Amygdala (tissue), 56 donors: Measurements from ENCODE around the gene SETBP1.

ENCODE experiments used
- DNase-seq, 56 donors: peaks; one replicate each; lab custom pipeline; 2025; lab: John Stamatoyannopoulos, UW

The SETBP1 gene

GRCh38 chr18:44835703-44836102, 155.0 kb downstream of the SETBP1 start:
- peak in 26 of 56 donors; percentile 3 to 65 (median 11) for DNase-seq

DNA sequence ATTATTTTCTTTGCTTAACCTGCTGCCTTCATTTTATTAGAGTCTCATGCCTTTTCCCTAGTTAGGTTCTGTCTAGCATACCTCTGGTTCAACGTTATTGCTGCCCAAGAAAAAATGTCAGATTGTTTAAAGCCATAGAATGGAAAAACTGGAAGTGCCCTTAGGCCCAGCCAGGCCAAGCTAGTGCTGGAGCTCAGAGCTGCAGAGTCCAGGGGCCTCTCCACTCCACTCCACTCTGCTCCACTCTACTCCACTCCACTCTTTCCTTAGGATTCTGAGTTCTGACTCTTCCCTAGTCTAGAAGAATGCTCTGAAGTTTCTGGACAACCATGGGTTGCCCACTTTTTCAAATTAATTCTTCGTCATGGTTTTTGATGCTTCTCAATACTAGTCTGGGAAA, 155.6 kb downstream of the SETBP1 start:
- DNase-seq: no peak

- DNase-seq: no peak
These were observed 156.9 kb downstream of the SETBP1 start for GRCh38 chr18:44837482-44838180.

DNA sequence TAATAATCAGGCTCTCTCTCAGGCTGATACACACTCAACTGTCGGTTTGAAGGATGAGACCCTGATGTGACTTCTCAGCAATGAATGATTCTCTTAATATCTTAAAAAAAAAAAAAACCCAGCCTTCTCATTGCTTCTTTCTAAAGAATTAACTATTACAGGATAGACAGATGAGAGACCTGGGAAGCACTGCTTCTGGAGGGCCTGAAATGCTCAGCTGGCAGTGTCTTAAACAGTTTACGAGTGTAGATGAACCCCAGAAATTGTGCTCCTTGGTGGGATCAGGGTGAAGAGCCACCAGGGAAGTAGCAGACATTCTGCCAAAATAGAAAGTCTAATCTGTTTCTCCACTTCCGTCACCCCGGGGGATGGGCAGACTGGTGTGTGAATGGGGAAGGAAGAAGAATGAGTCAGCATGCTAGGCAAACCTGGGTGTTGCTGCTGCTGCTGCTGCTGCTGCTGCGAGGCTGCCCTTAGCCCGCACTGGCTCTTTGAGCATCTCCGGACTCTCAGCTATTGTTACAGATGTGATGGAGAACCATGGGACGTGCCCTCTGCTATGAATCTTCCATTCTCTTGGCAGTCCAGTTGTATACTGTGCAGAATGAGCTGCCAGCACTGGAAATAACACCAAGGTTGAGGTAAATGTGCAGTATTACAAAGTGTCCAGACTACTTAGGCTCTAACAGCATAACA, 158.4 kb downstream of the SETBP1 start:
- DNase-seq: peak in 36 of 56 donors; percentile 4 to 64 (median 17)

GRCh38 chr18:44840058-44840790, 159.5 kb downstream of the SETBP1 start:
- no peak for DNase-seq

GRCh38 chr18:44841221-44841620, 160.5 kb downstream of the SETBP1 start:
- no peak for DNase-seq

DNA sequence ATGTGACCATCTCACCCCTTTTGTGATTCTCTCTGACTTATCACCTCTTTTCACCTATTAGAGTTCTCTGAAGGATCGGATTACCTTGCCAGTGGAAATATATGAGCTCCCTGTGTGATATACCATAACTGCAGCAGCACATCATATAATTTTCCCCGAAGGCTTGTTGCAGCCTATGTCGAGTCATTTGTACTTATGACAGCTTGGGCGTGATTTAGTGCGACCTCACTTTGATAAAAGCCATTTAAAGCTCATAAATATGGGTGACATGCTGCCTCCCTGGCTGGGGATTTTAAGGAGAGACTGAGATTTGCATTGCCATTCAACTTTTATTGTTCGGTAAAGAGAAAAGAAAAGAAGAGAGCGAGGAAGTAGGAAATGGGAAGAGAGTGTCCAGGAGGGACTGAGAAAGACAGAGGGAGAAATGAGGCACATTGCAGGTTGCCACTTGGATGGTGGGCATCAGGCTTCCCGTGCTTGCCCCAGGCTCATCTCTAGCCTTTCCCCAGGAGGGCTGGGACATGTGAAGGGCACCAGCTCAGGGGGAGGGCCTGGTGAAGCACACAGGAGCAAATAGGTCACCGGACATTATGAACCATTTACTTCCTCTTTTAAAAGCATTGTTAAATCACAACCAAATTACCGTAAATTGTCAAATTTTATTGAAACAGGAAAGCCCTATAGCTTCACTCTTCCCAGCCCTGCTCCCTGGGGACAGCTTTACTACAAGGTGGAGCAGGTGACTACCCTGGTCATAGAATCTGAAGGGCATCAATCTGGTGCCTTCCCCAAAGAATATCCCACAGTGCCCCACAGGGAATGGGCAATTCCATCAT, 161.3 kb downstream of the SETBP1 start:
- DNase-seq: no peak

DNA sequence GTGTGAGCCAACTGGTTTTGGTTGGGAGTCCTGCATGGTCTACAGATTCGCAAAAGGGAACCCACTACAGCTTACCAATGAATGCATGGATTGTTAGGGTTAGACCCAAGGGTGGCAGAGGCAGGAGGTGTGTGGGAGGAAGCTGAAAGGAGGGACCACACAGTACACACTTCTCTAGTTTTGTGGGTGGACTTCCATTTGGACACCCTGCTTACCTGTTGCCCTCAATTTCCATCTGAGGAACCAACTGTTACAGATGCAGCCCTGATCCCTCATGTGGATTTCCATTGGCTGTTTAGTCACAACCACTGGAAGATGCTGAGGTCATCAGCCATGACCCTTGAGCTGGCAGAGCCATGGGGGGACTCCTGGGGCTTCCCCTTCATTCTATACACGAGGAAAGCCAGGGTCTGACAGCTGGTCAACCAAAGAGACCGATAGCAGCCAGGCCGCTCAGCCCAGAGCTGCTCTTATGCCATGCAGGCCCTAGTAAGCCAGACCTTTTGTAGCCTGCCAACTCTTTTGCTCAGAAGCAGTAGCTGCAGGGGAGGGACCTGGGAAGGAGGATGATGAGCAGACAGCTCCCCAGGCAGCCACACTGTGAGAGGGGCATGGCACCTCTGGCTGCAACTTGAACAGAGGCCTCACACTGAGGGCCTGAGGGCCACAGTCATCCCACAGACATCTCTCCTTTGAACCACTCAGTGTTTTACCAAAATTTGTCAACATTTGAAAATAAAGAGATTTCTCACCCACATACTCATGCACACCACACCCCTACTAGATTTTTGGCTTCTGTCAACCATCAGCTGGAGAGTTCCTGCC, 162.1 kb downstream of the SETBP1 start:
- DNase-seq: no peak

GRCh38 chr18:44844486-44844885, 163.8 kb downstream of the SETBP1 start:
- no peak for DNase-seq

- no peak for DNase-seq
These were observed 165.8 kb downstream of the SETBP1 start for GRCh38 chr18:44846450-44846849.

DNA sequence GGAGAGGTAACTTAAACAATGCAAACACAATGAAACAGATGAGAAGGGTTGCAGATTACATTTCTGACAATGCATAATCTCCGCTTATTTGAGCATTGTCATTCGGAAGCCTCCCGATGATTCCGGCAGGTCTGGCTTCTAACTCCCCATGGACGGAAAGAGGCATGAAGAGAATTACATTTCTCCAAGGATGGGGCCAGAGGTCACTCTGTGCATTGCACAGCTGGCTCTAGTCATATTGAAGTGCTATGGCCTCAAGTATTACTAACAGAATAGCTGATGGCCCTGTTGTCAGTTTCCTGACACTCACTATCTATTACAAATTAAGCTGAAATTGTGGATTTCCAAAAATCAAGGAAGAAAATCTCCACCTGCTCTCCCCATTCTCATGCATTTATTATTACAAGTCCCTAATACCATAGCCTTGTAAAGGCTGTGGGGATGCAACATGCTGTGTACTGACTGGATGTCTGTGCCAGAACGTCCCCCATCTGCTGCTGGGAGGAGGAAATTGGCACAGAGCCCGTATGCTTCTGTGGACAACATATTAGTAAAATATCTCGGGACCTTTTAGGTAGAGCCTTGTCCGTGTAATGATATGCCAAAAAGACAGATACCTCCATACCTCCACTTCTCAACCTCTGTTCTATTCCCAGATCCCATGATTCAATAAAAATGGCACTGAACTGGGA, 168.1 kb downstream of the SETBP1 start:
- DNase-seq: no peak

DNA sequence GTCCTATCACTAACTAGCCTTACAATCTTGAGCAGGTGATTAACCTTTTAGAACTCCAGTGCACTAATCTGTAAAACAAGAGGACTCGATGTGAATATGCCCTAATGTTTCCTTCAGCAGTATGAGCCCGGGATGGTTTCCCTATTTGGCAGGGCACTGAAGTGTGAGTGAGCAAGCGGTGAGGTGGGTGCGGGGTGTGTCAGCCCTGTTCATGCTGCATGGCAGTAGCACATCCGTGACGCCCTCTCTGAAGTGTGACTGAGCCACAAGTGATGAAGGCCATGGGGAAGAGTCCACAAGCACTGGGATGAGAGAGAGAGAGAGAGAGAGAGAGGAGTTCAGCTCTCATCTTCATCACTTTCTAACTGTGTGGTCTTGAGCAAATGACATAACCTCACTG, 168.7 kb downstream of the SETBP1 start:
- DNase-seq: no peak

DNA sequence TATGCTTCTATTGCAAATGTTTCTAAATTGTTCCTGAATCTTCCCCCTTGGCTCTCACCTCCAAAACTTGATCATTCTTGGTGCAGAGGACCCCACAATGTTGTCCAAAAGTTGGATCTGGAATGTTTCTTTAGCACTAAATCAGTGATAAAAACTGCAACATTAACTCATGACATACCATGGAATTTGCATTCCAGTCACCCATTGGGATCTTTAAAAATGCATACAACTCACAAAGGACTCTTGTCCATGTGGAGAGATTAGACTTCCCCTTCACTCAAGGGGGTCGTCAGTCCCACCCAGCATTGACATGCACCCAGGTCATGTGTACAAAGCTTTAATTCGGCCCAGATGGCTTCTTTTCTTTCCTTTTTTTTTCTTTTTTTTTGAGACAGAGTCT, 169.3 kb downstream of the SETBP1 start:
- DNase-seq: no peak

GRCh38 chr18:44851856-44852621, 171.4 kb downstream of the SETBP1 start:
- no peak for DNase-seq

DNA sequence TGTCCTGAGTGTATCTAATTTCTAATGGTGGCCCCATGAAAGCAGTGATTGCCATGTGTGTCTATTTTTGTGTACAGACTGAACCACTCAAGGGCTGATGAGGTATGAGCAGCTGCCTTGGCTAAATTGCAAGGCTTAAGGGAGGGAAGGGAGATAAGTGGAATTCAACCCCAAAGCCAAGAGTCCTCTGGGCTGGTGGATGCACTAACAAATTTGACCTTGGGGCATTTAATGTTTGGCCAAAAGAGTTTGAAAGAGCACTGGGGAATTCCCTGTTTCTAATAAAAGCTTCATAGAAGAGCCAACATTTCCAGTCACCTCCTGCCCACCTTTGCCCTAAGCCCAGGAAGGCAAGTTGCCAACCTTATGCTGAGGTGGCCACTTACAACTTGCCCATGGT, 172.1 kb downstream of the SETBP1 start:
- no peak for DNase-seq

DNA sequence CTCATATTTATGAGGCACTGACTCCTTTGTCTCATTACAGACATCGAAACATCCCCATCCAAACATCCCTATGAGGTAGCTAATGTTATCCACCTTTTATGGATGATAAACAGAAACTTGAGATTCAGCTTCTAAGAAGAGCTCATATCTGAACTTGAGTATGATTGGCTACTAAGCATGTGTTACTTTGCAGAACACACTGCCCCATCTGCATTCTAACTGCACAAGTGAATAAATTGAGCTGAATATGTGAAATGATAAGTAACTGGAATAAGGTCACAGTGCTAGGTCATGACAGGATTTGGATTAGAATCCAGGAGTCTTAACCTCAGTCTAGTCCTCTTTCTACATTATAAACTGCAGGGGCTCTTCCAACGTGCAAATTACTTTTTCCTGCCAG, 172.7 kb downstream of the SETBP1 start:
- no peak for DNase-seq

DNA sequence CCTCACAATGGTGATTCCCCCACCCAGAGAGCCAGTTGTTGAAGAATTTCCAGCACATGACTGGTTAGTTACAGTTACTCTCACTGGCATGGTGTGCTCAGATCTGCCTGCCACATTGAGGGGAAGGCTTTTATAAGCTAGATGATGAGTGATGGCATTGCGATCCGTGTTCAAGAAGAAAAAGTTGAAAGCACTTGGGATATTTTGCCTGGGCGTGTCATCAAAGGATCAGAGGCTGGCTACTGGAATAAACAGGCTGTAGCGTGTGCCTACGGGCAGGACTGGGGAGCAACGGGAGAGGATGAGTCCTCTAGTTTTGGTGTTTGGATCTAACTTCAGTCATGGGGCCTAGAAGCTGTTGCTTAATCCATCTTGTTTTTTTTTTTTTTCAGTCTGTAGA, 175.0 kb downstream of the SETBP1 start:
- no peak for DNase-seq

- DNase-seq: no peak
These were observed 175.5 kb downstream of the SETBP1 start for GRCh38 chr18:44856157-44856556.
